ENCODE measurements around the gene TRERF1. TPM values are rescaled to one million over a fixed set of nuclear protein-coding genes. Genes with fewer than 3 reads are reported as not detected.
A peak's percentile ranks its signal among the peaks of the same experiment; 100 is the strongest.

The TRERF1 gene
- total and polyA plus RNA-seq, 2 of the 8 experiments (the other 6 are each of a cell fraction or from before 2014, with no cell fraction given), result 10.8 to 21.5 TPM

DNA sequence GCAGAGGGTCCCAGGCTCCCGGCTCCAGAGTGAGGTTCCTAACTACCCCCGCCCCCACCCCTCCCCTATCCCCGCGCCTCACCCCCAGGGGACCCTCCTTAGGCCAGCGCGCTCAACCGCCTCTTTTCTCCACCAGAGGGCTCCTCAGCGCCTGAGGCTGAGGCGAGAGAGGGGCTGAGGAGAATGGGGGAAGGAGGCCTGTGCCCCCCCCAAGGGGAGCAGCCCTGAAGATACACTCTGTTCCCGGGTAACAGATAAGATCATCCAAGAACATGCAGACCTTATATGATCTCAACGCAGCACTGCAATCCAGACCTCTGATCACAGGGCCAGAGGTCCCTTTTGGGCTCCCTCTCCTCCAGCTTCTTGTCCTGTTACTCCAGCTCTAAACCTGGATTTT, 190.8 kb downstream of the TRERF1 start:
- H3K56ac ChIP-seq (replicated peaks; ENCODE audit: insufficient read length, low read depth, low read length), result no peak overlapping the region
- H3K4ac ChIP-seq (replicated peaks; ENCODE audit: insufficient read length, low read depth, low read length), result no peak overlapping the region
- DNase-seq (ENCODE audit: low read depth in 1 of 2, low spot score in 2 of 2) (peak in 1 of 2 experiments; percentile 86), FAIRE-seq (no peak)
- ChIA-PET CTCF (ENCODE audit: partially characterized antibody) (interaction anchor here (0.6 to 4.7 kb wide), 46 partner anchors 8 to 294 kb away, joined by 3 to 28 read pairs (median 5); no protein-coding TSS in a partner anchor), POLR2A (ENCODE audit: partially characterized antibody) (interaction anchor here (0.8 to 1.3 kb wide), 3 partner anchors 16 to 522 kb away, joined by 3 to 4 read pairs (median 3); no protein-coding TSS in a partner anchor)
- H2BK12ac ChIP-seq (ENCODE audit: low read depth, low read length), result no peak overlapping the region
- no peak overlapping the region for H4K5ac ChIP-seq (ENCODE audit: insufficient read length, low read depth, low read length)
- 41% methylated on average over 7 of the region's 11 CpGs; no CpG with 5 or more reads in 1 of the 2 experiments for WGBS, 2 experiments (ENCODE audit: extremely low coverage in 1 of 2, insufficient coverage in 1 of 2, insufficient read length in 1 of 2, insufficient replicate concordance in 2 of 2, low coverage in 1 of 2, low lambda C conversion rate in 2 of 2, missing lambda C conversion rate in 1 of 2)
- no peak overlapping the region for H2AFZ ChIP-seq (ENCODE audit: low read length)
- peaks cover 17 to 26% (median 20%) of the 10 kb centered on the region in 4 experiments for H3K4me1 ChIP-seq (replicated peaks in 1 of 4; ENCODE audit: control insufficient read depth in 3 of 4, insufficient read depth in 4 of 4, low read length in 3 of 4)
- no peak overlapping the region for H2BK20ac ChIP-seq (ENCODE audit: low read length)
- H3K18ac ChIP-seq (ENCODE audit: extremely low read depth, low read length), result no peak overlapping the region
- no peak overlapping the region for H3K27ac ChIP-seq (ENCODE audit: low read depth, low read length)
- H2BK120ac ChIP-seq (replicated peaks; ENCODE audit: low read depth, low read length), result no peak overlapping the region
- no peak overlapping the region for H2AK5ac ChIP-seq (ENCODE audit: low read depth, low read length)
- H4K8ac ChIP-seq (ENCODE audit: extremely low read depth, insufficient read depth, low read length), result no peak overlapping the region
- H3K23me2 ChIP-seq (ENCODE audit: low read depth, low read length), result no peaks in the 10 kb centered on the region
- H3K4me3 ChIP-seq (ENCODE audit: extremely low read depth in 1 of 4, insufficient read depth in 2 of 4, low read depth in 3 of 4, low read length in 4 of 4), result no peak overlapping the region
- no peak overlapping the region for H4K91ac ChIP-seq (replicated peaks; ENCODE audit: insufficient read length, low read length)
- no peak overlapping the region for H3K14ac ChIP-seq (ENCODE audit: insufficient read length)
- no peak overlapping the region for H3K9ac ChIP-seq (replicated peaks in 1 of 4; ENCODE audit: extremely low read depth in 1 of 4, low read depth in 3 of 4, low read length in 3 of 4)
- H4K20me1 ChIP-seq (replicated peaks in 1 of 2; ENCODE audit: control insufficient read depth in 1 of 2, insufficient read depth in 2 of 2, low read length in 2 of 2), result no peaks in the 10 kb centered on the region
- H3K79me2 ChIP-seq (ENCODE audit: control insufficient read depth in 1 of 2, insufficient read depth in 2 of 2, low read length in 2 of 2), result no peaks in the 10 kb centered on the region
- H3K36me3 ChIP-seq (ENCODE audit: control insufficient read depth in 2 of 4, insufficient read depth in 4 of 4, low read length in 3 of 4), result peaks cover 0 to 18% (median 7%) of the 10 kb centered on the region in 4 experiments; a peak in 6 of 8 replicates
- H3K4me2 ChIP-seq (ENCODE audit: insufficient read depth in 1 of 2, low read depth in 2 of 2, low read length in 2 of 2), result peak overlapping the region in 1 of 2 experiments; percentile 34; a peak in 1 of 4 replicates
- no peak overlapping the region for H2BK5ac ChIP-seq (ENCODE audit: low read depth, low read length)
- H3K23ac ChIP-seq (ENCODE audit: insufficient read length), result no peak overlapping the region
- no peaks in the 10 kb centered on the region for H3K79me1 ChIP-seq (ENCODE audit: low read depth, low read length)
- no peaks in the 10 kb centered on the region for H3K27me3 ChIP-seq (replicated peaks in 1 of 4; ENCODE audit: control insufficient read depth in 3 of 4, extremely low read depth in 1 of 4, insufficient read depth in 3 of 4, low read length in 3 of 4)
- H3K9me3 ChIP-seq (ENCODE audit: insufficient read depth in 2 of 2, low read depth in 1 of 2, low read length in 1 of 2), result no peaks in the 10 kb centered on the region
- no peak overlapping the region for H2BK15ac ChIP-seq (ENCODE audit: low read length)
- TF ChIP-seq RAD21 (IDR thresholded peaks at IDR 0.05 in 1 of 2, conservative IDR thresholded peaks at IDR 0.05 in 1 of 2; ENCODE audit: low read depth in 2 of 2, low read length in 2 of 2), result peak; percentile 66 to 69
- TF ChIP-seq POLR2A (IDR thresholded peaks at IDR 0.05; ENCODE audit: control extremely low read depth in 1 of 2, low read depth in 2 of 2, low read length in 2 of 2), result no peak
- TF ChIP-seq, protein P1, sequence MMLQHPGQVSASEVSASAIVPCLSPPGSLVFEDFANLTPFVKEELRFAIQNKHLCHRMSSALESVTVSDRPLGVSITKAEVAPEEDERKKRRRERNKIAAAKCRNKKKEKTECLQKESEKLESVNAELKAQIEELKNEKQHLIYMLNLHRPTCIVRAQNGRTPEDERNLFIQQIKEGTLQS (IDR thresholded peaks at IDR 0.05; ENCODE audit: insufficient read depth, low read depth, low read length), result no peak
- no peak for TF ChIP-seq YY1 (IDR thresholded peaks at IDR 0.05; ENCODE audit: low read depth, low read length)
- TF ChIP-seq, protein P2, sequence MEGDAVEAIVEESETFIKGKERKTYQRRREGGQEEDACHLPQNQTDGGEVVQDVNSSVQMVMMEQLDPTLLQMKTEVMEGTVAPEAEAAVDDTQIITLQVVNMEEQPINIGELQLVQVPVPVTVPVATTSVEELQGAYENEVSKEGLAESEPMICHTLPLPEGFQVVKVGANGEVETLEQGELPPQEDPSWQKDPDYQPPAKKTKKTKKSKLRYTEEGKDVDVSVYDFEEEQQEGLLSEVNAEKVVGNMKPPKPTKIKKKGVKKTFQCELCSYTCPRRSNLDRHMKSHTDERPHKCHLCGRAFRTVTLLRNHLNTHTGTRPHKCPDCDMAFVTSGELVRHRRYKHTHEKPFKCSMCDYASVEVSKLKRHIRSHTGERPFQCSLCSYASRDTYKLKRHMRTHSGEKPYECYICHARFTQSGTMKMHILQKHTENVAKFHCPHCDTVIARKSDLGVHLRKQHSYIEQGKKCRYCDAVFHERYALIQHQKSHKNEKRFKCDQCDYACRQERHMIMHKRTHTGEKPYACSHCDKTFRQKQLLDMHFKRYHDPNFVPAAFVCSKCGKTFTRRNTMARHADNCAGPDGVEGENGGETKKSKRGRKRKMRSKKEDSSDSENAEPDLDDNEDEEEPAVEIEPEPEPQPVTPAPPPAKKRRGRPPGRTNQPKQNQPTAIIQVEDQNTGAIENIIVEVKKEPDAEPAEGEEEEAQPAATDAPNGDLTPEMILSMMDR (IDR thresholded peaks at IDR 0.05; ENCODE audit: control extremely low read depth in 1 of 3, insufficient read depth in 1 of 3, low read depth in 1 of 3, low read length in 3 of 3), result peak; percentile 51 to 79 (median 78)
- no peak for TF ChIP-seq BCL11A (IDR thresholded peaks at IDR 0.05; ENCODE audit: low read depth in 2 of 2, low read length in 2 of 2)
- no peak for TF ChIP-seq JUN (IDR thresholded peaks at IDR 0.05; ENCODE audit: low read depth, low read length)
- no peak for TF ChIP-seq CBX5 (IDR thresholded peaks at IDR 0.05; ENCODE audit: low read depth, low read length)
- no peak for TF ChIP-seq HDAC6 (IDR thresholded peaks at IDR 0.05; ENCODE audit: low read depth, low read length)
- TF ChIP-seq CHD1 (IDR thresholded peaks at IDR 0.05; ENCODE audit: low read depth, low read length), result no peak
- TF ChIP-seq BACH1 (IDR thresholded peaks at IDR 0.05; ENCODE audit: low read length), result no peak

Data from H1 (cell line).